ENCODE measurements around the gene SLAMF8.

Gene SLAMF8

DNA sequence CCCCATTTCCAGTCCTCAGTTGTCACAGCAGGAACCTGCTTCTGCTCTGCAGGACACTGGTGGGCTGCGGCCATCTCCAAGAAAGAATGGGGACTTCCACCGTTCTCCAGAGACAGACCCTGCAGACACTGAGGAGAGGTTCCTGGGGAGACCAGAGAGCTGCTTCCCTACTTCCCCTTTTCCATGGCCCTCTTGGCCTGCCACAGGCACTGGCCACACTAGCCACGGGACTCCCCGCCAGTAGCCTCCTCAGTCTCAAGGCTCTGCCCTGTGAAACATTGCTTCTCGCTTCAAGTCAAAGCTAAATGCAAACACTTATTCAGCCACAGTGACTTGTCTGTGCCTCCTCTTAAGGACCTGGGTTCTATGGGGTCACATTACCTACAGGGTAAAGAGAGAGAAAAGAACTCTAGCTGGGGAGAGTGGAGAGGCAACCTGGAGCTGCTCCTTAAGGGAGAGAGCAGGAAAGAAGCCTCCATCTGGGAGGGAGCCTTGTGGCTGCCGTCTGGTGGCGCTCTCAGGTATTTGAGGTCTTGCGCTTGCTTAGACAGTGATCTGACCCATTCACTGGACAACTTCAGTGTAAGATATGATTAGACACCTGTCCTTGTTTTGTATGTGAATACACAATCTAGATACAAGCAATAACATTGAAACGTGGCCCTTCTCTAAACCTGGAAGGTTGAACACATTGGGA is 5.4 kb upstream of the SLAMF8 start:
- DNase-seq: no peak

DNA sequence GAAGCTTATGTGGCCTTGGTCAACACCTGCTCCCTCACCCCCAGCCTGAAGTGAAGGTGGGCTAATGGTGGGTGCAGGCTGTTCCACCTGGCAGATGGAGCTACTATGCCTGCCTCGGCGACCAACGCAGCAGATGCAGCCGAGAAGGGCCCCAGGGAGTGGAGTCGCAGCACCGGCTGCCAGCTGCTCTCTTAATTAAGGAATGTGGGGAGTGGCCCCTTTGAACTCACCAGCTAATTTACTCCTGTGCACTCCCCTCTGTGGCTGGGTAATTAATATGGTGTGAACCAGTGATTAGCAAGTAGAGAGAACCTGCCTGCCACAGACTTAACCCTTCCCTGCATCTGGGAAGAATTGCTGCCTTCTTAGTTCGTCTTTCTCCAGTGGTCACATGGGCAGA is 3.3 kb upstream of the SLAMF8 start:
- DNase-seq: no peak

DNA sequence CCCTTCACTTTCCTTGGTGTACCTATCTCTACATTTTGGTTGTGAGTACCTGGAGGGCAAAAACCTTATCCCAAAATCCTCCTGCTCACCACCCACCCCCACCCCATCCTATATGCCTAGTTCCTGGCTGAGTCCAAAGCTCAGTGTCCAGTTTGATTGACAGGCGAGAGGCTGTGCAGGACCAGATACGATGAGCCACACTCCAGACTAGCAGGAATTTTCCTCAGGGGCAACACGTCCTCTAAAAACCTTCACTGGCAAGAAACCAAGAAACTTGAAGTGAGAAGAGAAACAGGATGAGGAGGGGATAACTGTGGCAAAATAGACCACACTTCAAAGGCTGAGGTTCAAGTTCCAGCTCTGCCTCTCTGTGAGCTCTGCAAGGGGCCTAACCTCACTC is 1.1 kb upstream of the SLAMF8 start:
- DNase-seq: no peak

DNA sequence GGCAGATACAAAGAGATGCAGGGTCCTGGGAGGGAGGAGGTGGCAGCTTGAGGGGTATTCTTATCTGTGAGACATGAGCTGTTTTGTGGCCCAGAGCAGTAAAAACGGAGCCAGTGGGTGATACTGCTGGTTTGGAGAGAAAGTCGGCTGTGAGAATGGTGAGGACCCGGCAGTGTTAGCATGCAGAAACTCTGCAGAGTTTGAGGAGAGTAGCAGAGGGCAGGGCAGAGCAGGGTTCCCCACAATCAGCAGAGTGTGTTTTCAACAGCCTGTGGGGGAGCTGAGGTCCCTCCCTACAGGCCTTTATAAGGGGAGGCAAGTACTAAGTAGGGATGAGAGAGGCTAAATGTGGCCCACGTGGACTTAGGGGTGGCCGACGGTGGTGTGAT is 423 bp downstream of the SLAMF8 start:
- no peak for DNase-seq

DNA sequence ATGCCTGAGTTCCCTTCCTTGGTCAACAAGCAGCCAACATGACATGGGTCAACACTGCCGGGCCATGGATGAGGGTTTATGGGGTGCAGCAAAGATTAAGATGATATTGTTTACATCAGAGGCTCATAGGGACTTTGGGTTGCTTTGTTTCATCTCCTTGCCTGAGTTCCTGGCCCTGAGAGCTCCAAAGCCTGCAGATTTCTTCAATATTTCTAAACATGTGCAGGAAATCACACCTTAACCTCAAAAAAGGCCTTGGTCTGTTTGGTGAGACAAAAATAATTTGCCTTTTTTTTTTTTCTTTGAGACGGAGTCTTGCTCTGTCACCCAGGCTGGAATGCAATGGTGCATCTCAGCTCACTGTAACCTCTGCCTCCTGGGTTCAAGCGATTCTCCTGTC is 876 bp downstream of the SLAMF8 start:
- no peak for DNase-seq

DNA sequence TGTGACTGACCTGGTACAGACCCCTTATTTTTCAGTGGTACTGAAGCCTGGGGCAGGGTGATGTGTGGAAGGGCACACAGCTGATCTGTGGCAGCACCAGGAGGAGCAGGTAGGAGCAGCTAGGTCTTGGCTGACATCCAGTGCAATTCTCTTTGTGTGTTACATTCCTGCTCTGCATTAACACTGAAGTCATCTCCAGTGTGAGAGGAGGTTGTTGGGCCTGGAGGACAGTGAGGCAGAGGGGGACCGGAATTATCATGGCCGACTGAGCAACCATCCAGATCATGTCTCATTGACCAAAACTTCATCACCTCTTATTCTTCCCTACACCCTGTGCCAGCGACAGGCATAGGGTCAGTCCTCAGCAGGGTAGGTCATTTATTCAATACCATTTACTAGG is 1.5 kb downstream of the SLAMF8 start:
- no peak for DNase-seq

DNA sequence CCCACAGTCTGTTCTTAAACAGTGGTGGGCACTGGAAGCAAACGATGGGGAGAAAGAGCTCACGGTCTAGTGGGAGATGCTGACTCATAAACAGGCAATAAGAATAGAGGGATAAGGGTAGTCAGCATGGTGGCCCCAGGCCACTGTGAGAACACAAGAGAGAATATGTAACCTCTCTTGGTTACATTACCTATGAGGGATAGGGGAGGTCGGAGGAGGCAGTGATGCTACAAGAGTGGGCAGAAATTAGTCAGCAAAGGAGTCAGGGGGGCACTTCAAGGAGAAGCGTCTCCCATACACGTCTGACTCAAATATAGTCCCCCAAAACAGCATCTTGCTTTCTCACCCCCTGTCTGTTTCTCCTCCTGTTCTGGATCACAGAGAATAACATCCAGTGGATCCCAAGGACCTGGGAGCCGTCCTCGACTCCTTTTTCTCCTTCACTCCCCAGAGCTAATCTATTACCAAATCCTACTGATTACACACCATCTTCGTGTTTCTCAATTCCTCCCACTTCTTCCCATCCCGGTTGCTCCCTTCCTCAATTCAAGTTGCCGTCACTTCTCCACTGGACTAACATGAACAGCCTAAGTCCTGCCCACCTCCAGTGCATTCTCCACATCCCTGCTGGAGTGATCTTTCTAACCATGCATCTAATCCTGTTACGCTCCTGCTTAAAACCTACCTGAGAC is 2.1 kb downstream of the SLAMF8 start:
- DNase-seq: no peak

DNA sequence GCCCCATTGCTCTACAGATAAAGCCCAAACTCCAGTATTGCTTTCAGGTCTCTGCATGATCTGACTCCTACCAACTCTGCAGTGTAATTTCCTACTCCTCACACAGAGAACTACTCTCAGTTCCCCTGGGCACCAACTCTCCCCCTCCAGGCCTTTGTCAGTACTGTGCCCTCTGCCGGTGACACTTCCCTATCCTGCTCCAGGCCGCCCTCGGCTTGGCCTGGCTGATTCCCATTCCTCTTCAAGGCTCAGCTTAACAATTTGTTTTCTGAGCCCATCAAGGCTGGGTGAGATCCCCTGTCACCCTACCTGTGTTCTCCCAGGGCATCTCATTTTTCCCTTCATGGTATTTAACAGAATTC is 2.6 kb downstream of the SLAMF8 start:
- peak; percentile 53 for DNase-seq

DNA sequence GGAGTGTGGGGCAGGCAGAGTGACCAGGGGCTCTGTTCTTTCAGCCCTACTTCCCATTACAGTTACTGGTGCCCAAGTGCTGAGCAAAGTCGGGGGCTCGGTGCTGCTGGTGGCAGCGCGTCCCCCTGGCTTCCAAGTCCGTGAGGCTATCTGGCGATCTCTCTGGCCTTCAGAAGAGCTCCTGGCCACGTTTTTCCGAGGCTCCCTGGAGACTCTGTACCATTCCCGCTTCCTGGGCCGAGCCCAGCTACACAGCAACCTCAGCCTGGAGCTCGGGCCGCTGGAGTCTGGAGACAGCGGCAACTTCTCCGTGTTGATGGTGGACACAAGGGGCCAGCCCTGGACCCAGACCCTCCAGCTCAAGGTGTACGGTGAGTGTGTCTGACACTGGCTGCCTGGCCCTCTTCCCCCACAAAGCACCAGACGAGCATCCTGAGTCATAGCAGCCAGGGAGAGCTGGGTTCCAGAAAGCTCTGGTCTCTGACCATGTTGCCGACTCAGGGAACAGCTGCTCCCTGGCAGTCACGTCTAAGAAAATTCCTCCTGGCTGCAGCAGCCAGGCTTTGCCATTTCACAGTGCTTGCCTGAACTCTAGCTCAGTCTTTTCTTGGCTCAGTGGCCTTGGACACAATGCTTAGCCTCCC is 3.3 kb downstream of the SLAMF8 start:
- no peak for DNase-seq

DNA sequence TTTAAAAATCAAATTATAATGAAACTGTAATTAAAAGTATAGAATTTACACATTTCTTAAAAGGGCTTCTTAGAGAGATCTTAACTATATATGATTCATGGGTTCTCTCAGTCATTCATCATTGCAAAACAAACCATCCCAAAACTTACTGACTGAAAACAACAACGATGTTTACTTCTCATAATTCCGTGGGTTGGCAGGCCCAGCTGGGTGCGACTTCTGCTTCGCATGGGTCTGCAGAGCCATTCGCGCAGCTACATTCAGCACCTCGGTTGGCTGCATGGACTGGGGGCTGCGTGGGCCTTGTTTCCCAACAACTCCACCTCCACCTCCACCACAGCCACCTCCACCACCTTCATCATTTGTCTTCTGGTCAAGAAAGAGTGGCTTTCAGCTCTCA is 4.0 kb downstream of the SLAMF8 start:
- DNase-seq: no peak

DNA sequence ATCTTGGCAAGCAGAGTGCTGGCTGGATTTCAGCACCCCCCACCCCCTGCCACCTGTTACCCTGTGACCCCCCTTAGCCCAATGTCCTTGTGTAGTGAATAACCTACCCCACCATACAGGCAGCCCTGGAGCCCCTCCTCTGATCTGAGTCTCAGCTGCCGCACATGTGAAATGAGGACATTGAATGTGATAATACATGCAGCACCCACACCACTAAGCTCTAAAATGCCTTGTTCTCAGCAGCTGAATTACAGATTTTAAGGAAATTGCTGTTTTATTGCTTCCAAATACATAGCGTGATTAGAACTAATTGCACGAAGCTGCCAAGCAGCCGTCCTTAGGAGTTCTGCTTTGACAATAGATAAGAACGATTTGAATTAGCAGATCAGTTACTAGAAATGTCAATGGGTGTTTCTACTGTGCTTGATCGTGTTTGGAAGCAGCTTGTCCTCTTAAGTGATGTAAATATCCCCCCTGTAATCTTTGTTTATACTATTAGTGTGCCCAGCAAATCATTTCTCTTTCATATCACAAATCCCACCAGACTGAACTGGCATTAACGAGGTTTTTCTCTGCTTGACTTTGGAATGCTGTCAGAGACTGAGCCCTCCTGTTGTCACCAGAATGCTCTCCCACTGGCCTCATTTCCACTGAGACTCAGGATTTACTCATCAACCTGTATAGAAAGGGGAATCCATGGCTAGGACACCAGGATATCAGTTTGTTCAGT is 4.9 kb downstream of the SLAMF8 start:
- DNase-seq: no peak

DNA sequence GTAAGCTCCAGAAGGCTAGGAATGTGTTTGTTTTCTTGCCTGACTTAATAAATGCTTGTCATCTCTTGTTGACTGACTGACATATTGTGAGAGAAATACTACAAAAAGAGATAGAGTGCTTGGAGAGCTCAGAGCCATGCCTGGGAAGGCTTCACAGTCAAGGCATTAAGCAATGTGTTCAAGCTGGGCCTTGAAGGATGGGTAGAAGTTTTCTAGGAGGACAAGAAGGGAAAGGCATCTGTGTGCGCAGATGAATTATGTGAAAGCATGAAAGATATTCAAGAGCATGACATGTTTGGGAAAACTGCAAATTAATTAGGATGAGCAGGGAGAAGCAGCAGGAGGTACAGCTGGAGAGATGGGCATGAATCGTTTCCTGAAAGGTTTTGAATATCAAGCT is 5.6 kb downstream of the SLAMF8 start:
- DNase-seq: no peak

DNA sequence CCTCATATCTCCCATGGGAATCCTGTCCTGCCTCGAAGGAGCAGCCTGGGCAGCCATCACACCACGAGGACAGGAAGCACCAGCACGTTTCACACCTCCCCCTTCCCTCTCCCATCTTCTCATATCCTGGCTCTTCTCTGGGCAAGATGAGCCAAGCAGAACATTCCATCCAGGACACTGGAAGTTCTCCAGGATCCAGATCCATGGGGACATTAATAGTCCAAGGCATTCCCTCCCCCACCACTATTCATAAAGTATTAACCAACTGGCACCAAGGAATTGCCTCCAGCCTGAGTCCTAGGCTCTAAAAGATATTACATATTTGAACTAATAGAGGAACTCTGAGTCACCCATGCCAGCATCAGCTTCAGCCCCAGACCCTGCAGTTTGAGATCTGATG is 8.7 kb downstream of the SLAMF8 start:
- no peak for DNase-seq

DNA sequence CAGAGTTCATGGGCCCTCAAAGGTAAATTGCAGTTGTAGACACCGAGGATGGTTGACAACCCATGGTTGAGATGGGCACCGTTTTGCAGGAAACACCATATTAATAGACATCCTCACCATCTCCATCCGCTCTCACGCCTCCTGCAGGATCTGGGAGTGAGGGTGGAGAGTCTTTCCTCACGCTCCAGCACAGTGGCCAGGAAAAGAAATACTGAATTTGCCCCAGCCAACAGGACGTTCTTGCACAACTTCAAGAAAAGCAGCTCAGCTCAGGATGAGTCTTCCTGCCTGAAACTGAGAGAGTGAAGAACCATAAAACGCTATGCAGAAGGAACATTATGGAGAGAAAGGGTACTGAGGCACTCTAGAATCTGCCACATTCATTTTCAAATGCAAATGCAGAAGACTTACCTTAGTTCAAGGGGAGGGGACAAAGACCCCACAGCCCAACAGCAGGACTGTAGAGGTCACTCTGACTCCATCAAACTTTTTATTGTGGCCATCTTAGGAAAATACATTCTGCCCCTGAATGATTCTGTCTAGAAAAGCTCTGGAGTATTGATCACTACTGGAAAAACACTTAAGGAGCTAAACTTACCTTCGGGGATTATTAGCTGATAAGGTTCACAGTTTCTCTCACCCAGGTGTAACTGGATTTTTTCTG is 9.3 kb downstream of the SLAMF8 start:
- DNase-seq: peak; percentile 33

DNA sequence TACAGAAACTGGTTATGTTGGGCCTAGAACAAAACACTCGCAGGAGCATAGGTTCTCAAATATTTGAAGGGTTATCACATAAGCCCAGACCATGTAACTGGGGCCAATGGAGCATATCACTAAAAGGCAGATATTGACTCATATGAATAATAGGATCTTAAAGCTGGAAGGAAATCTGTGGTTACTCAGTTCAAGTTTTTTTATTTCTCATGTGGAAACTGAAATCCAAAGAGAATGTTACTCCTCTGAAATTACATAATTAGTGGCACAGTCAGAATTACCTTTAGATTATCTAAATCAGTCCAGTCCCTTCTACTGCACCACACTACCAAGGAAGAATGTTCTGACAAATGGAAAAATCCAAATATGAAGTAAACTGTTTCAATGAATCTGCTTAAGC is 12.0 kb downstream of the SLAMF8 start:
- DNase-seq: peak; percentile 69

DNA sequence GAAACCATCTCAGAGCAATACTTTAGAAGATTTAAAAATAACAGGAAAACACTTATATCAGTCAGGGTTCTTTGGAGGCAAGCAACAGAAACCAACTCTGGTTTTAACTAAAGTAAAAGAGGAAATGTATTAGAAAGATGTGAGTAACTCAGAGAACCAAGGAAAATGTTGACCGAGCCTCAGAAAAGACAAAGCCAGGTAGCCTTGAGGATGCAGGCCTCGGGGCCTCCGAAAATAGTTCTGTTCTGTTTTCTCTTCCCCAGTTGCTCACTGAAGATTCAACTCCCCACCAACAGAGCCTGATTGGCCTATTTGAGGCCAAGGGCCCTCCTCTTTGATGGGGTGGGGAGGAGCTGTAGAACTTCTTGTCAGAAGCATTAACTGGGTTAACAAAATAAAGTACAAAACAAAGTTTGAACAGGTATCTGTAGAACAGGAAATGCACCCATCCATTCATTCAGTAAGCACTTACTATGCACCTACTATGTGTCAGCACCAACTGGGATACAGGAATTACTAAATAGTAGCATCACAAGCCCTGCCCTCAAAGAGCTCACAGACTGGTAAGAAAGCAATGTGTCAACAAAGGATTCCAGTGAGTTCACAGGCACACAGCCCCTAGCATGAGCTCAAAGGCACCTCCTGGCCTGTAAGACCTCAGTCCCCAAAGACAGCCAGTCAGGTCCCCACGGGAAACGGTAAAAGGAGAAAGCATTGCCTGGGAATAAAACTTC is 12.6 kb downstream of the SLAMF8 start:
- DNase-seq: no peak

DNA sequence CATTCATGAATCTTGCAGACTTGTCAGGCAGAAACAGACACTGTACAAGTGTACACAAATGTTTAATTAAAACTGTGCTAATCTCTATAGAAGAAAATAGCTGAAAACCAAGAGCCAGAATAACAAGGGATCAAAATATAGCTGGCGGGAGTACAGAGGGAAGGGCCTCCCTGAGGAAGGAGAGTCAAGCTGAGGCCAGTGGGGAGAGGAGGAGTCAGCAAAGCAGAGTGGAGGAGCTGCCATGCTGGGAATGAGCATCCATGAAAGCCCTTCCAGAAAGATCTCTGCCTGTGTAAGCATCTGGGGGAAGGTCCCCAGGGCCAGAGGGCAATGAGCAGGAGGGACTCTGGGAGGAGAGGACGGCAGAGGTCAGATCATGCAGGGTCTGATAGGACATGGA is 15.1 kb downstream of the SLAMF8 start:
- no peak for DNase-seq

DNA sequence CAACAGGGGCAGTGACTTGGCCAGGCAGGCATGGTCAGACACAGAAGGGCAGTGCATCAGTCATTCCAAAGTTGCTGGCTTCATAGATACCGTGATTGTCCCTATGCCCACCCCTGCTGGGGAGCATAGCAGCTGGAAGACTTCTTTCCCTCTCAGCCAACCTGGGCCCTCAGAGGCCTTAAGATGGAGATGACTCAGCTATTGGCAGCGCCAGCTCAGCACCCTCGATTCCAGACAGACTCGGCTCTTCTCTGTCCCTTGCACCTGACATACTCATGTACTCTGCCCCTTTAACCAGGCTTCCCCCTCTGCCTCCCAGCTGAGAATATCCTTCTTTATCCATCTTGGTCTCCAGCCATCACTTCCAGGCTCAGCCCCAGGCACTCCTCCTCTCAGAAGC is 16.8 kb downstream of the SLAMF8 start:
- no peak for DNase-seq

DNA sequence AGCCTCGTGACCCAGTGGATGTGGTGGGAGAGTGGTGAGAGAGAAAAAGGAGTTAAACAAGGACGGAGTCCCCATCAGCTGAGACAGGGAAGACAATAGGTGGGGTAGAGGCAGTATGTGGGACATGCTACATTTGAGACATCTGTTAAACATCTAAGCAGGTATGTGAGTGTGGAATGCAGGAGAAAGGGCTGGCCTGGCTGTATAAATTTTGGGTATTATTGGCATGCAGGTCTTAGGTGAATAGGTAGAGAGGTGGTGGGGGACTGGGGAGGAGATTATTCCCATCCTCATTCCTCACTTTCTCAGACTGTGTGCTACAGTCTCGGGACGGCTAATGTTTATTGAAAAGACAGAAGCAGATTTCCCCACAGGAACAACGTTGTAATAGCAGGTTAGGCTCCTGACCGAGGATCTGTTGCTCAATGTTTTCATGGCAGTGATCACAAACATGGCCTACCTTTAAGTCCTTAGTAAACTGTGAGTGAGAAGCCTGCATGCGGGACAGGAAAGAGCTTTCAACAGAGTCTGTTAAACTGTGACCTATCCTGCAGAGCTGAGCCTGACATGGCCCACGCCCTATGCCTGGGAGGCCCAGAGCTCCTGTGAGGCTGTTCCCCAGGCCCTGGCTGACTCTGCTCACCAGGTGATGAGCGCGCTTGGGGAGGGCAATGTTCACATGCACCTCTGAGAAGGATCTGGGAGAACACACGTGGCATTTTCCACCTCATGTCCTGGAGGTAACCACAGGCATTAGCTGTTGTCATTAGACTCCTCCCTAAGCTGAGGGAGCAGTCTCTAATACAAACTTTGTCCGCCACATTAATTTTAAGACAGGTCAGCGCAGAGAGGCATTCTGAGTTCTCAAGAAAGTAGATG is 19.3 kb downstream of the SLAMF8 start:
- DNase-seq: no peak

DNA sequence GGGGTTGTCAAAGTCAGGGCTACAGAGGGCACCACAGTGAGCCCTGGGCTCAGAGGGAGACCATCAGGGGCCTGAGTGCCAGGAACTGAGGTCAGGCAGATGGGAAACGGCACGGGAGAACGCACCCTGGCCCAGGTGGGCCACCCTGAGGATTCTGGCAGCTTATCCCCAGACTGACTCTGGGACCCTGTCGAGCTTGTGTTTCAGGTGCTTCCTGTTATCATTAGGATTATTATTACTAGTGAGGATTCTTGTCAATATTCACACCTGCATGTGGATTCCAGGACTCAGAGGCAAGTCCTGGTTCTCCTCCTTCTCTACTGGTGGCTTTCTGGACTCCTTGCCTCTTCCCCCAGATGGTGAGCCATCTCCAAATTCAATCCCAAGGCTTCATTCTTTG is 20.6 kb downstream of the SLAMF8 start:
- DNase-seq: no peak

DNA sequence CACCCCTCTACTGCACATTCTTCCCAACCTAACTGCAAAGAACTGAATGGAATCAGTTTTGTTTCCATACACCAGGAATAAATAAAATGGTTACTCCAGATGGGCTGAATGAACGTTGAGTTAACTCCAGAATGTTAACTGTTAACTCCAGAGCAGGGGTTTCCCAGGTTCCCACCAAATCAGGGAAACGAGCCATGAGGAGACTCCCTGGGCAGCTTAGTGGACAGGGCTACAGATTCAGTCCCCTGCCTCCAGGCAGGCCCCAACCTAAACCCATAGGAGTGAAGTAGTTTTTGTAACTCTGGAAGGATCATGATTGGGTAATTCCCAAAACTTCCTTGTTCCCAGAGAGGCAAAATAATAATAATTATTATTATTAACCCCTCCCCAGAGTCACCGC is 21.7 kb downstream of the SLAMF8 start:
- DNase-seq: no peak

All from OCI-M1 (cell line).